ENCODE measurements around the gene RIMS1.

RIMS1 gene

DNA sequence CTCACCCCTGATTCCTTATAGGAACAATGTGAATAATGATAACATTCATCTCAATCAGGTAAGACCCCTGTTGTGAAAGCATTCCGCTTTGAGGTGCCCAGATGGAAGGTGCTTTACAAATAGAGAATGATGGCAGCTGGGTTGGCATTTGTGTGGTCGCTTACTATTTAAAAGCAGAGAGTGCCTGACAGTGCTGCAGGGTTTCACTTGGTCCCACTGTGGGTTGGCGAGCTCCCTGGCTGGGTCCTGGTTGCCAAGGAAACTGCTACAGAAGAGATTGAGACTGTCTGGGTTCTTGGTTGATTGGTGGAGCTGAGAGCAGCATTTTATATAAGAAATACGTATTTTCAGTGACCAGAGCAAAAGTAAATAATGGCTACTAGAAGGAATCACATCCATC, 528.3 kb downstream of the RIMS1 start:
- no peak overlapping the region for H3K4me3 ChIP-seq
- TF ChIP-seq, protein P1, sequence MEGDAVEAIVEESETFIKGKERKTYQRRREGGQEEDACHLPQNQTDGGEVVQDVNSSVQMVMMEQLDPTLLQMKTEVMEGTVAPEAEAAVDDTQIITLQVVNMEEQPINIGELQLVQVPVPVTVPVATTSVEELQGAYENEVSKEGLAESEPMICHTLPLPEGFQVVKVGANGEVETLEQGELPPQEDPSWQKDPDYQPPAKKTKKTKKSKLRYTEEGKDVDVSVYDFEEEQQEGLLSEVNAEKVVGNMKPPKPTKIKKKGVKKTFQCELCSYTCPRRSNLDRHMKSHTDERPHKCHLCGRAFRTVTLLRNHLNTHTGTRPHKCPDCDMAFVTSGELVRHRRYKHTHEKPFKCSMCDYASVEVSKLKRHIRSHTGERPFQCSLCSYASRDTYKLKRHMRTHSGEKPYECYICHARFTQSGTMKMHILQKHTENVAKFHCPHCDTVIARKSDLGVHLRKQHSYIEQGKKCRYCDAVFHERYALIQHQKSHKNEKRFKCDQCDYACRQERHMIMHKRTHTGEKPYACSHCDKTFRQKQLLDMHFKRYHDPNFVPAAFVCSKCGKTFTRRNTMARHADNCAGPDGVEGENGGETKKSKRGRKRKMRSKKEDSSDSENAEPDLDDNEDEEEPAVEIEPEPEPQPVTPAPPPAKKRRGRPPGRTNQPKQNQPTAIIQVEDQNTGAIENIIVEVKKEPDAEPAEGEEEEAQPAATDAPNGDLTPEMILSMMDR (IDR thresholded peaks at IDR 0.05) = no peak
- DNase-seq (ENCODE audit: low spot score) = no peak
- H3K27ac ChIP-seq = no peak overlapping the region

- no peak for DNase-seq (ENCODE audit: low spot score)
- Histone ChIP-seq H3K27ac (no peak overlapping the region), H3K4me3 (no peak overlapping the region)
- TF ChIP-seq, protein P1 (IDR thresholded peaks at IDR 0.05) = no peak
Observed at GRCh38 chr6:72416744-72417465, 530.6 kb downstream of the RIMS1 start.

DNA sequence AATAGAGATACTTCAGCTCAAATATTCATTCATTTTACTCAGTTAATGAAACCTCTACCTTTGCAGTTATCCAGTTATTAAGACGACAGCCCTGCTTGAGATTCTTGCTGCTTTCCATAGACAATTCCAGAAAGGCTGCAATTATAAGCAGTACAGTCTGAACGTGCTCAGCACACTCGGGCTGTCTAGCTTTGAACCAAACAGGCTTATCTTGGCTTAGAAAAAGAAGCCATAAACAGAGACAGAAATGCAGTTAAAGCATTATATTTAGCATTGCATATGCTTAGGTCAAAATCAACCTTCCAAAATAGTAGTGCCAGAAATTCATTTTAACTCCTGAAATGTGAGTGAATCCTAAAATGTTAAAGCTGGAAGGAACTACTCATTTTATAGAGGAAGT, 531.4 kb downstream of the RIMS1 start:
- TF ChIP-seq, protein P1 (IDR thresholded peaks at IDR 0.05) = no peak
- Histone ChIP-seq H3K27ac (no peak overlapping the region), H3K4me3 (no peak overlapping the region)
- no peak for DNase-seq (ENCODE audit: low spot score)

- H3K4me3 ChIP-seq = no peak overlapping the region
- no peak overlapping the region for H3K27ac ChIP-seq
- no peak for DNase-seq (ENCODE audit: low spot score)
- TF ChIP-seq, protein P1 (IDR thresholded peaks at IDR 0.05) = no peak
Observed at GRCh38 chr6:72418495-72418894, 532.1 kb downstream of the RIMS1 start.

- DNase-seq (ENCODE audit: low spot score) = no peak
- Histone ChIP-seq H3K4me3 (no peak overlapping the region), H3K27ac (no peak overlapping the region)
- TF ChIP-seq, protein P1 (IDR thresholded peaks at IDR 0.05) = no peak
Observed at GRCh38 chr6:72419966-72420365, 533.6 kb downstream of the RIMS1 start.

DNA sequence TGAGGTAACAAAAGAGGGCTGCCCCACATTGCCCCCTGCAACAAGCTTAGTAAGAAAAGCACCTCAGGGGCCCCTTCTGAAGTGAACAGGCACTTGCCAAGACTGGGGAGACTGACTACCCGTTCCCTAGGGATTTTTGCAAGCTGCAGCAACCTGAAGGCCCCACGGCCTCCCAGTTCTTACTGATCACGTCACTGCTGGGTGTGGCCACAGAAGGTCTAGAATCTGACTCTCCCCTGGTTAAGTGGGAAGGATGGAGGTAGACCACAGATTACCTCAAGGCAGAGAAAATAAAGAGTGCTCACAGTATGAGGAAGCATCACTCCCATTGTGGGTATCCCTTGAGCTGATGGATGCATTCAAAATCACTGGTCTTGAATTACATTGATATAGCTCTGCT, 534.1 kb downstream of the RIMS1 start:
- Histone ChIP-seq H3K27ac (no peak overlapping the region), H3K4me3 (no peak overlapping the region)
- no peak for DNase-seq (ENCODE audit: low spot score)
- TF ChIP-seq, protein P1 (IDR thresholded peaks at IDR 0.05) = no peak

- H3K4me3 ChIP-seq = no peak overlapping the region
- no peak overlapping the region for H3K27ac ChIP-seq
- no peak for DNase-seq (ENCODE audit: low spot score)
- TF ChIP-seq, protein P1 (IDR thresholded peaks at IDR 0.05) = no peak
Observed at GRCh38 chr6:72421387-72421786, 535.0 kb downstream of the RIMS1 start.
